ENCODE data around the gene RHO.
A peak's percentile ranks its signal among the peaks of the same experiment; 100 is the strongest.
"Not testable (repeated sequence)": the region's sequence is repeated elsewhere in the genome, so short reads cannot be mapped to it uniquely, and the experiment has no call there.

RHO gene

DNA sequence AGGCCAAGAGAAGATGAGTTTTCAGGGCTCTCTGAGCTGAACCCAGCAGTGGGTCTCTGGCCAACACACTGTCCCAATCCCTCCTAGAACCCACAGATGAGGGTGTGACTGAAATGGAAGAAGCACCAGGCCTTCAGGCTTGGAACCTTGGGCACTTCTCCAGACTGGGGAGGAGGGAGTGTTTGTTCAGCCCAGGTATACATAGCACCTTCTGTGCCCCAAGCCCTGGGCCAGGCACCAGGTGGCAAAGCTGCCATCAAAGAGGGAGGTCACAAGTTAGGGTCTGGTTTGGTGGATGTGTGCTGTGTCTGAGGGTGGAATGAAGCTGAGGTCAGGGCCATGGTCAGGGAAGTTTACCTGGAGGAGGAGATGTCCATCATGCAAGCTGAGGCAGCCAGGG is 15.8 kb upstream of the RHO start:
- no peaks in the 10 kb centered on the region for H3K36me3 Mint-ChIP-seq
- H3K9me3 Mint-ChIP-seq, result no peaks in the 10 kb centered on the region
- H3K27ac Mint-ChIP-seq, result peak overlapping the region; percentile 79
- DNase-seq (ENCODE audit: low spot score in 2 of 2) (no peak), ATAC-seq (no peak)
- no peak overlapping the region for H3K4me3 Mint-ChIP-seq
- H3K4me1 Mint-ChIP-seq, result peaks cover 11% of the 10 kb centered on the region

DNA sequence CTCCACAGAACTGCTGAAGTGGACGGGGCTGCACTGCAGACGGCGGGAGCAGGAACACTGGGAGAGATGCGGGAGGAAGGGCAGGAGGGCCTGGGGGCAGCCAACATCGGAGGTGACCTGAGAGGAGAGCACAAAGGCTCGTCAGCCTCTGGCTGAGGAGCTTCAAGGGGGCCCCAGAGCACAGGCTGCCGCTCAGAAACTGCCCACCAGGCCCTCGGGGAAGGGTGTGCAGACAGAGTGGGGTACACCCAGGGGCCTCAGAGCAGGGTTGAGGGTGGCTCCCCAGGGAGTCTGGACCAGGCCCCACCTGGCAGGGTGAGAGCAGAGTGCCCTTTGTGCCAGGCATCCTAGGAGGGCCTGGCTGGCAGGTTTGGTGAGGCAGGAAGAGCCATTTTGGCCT is 14.7 kb upstream of the RHO start:
- DNase-seq (ENCODE audit: low spot score in 2 of 2) (no peak), ATAC-seq (no peak)
- H3K36me3 Mint-ChIP-seq, result no peaks in the 10 kb centered on the region
- no peak overlapping the region for H3K27ac Mint-ChIP-seq
- H3K4me3 Mint-ChIP-seq, result no peak overlapping the region
- H3K4me1 Mint-ChIP-seq, result peaks cover 11% of the 10 kb centered on the region
- H3K9me3 Mint-ChIP-seq, result no peaks in the 10 kb centered on the region

DNA sequence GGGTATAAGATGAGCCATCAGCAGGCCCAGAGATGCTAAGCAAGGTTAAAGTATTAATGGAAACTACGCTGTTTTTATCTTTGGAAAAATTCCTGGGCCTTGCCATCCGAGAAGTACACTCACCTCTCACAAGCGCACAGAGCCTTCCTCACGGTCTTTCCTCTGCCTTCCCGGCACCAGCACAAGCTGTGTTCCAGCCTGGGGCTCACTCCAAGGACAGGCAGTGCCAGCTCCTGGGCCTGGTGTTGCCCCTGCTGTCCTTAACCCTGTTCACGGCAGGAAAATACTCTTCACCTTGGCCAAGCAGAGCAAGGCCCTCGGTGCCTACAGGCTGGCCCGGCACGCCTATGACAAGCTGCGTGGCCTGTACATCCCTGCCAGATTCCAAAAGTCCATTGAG is 14.3 kb upstream of the RHO start:
- no peaks in the 10 kb centered on the region for H3K36me3 Mint-ChIP-seq
- H3K4me1 Mint-ChIP-seq, result peaks cover 11% of the 10 kb centered on the region
- no peak for ATAC-seq
- H3K9me3 Mint-ChIP-seq, result no peaks in the 10 kb centered on the region
- no peak overlapping the region for H3K4me3 Mint-ChIP-seq
- no peak overlapping the region for H3K27ac Mint-ChIP-seq
- no peak for DNase-seq (ENCODE audit: low spot score in 2 of 2)

DNA sequence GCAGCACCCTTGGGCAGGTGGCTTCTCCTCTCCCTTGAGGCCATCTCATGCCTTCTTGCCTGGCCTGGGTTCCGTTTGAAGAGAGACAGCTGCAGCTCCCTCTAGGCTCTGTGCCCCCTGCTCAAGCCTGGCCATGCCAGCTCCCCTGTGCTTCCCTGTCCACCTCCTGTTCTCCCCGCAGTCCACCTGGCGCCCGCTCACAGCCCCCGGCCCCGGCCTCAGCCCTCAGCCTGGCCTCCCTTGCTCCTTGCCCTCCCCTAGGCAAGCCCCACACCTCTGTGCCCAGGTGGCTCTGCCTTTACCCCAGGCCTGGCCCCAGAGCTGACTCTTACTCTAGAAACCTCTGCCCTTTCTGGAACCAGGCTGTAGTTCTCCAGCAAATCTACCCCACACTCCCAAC is 13.9 kb upstream of the RHO start:
- DNase-seq (ENCODE audit: low spot score in 2 of 2) (no peak), ATAC-seq (no peak)
- no peak overlapping the region for H3K4me3 Mint-ChIP-seq
- H3K9me3 Mint-ChIP-seq, result no peaks in the 10 kb centered on the region
- peaks cover 11% of the 10 kb centered on the region for H3K4me1 Mint-ChIP-seq
- no peak overlapping the region for H3K27ac Mint-ChIP-seq
- no peaks in the 10 kb centered on the region for H3K36me3 Mint-ChIP-seq

DNA sequence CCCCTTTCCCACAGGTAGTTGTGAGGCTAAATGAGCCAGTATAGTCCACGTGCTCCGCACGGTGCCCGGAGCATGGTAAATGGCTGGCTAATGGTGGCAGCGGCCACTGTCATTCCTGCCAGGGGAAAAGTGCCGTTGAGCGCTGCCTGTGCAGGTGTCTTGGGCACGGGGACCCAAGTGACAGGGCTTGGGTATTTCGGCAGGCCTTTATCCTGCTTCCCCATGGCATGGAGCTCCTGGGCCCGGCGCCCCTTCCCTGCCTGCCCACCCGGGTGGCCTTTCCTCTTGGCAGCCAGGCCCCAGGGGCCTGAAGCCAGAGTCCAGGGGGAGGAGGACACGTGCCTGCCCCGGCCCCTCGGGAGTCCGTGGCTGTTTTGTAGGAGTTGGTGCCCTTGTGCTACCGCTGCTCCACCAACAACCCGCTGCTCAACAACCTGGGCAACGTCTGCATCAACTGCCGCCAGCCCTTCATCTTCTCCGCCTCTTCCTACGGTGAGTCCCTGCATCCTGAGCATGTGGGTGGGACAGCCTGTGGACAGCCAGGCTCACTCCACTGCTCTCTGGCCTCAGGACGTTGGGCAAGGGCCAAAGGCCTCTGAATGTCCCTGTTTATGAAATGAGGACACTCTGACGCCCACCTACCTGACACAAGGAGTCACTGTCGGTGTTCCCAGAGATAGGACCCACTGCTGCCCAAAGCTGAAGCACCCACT is 13.2 kb upstream of the RHO start:
- not testable (repeated sequence) for H3K4me3 Mint-ChIP-seq; H3K9me3 Mint-ChIP-seq; DNase-seq (ENCODE audit: low spot score in 2 of 2); H3K36me3 Mint-ChIP-seq; ATAC-seq; H3K27ac Mint-ChIP-seq
- H3K4me1 Mint-ChIP-seq, result peaks cover 16% of the 10 kb centered on the region

DNA sequence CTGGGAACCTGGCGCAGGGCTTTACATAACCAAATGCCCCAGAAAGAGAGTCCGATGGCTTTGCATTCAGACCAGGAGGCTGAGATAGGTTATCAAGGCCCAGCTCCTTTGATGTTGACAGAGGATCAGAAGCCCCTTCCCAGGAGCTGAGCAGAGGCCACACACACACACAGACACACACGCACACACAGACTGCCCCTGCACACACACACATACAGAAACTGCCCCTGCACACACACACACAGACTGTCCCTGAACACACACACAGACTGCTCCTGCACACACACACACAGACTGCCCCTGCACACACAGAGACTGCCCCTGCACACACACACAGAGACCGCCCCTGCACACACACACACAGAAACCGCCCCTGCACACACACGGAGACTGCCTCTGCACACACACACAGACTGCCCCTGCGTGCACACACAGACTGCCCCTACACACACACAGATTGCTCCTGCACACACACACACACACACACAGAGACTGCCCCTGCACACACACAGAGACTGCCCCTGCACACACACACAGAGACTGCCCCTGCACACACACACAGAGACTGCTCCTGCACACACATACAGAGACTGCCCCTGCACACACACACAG is 12.5 kb upstream of the RHO start:
- H3K36me3 Mint-ChIP-seq, ATAC-seq: not testable (repeated sequence)
- peak overlapping the region; percentile 60 for H3K27ac Mint-ChIP-seq

DNA sequence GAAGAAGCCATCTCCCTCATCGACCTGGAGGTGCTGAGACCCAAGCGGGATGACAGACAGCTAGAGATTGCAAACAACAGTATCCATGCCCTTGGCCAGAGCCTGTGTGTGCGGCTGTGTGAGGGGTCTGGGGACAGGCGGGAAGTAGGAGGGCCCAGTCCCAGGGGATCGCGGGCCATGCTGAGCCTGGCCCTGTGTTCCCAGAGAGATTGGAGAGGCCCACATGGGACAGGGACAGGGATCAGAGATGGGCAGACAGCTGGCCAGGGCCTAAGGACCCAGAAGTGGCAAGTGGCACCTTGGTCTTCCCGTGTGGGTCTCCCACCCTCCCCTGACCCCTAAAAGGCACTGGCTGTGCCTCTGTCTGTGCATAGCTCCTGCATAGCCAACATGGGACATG is 10.9 kb upstream of the RHO start:
- ATAC-seq, result no peak
- Mint-ChIP-seq H3K4me3 (no peak overlapping the region), H3K9me3 (no peaks in the 10 kb centered on the region)

More for the DNA sequence above, 12.5 kb upstream of the RHO start:
- not testable (repeated sequence) for H3K4me3 Mint-ChIP-seq; DNase-seq (ENCODE audit: low spot score in 2 of 2); H3K9me3 Mint-ChIP-seq; H3K4me1 Mint-ChIP-seq

DNA sequence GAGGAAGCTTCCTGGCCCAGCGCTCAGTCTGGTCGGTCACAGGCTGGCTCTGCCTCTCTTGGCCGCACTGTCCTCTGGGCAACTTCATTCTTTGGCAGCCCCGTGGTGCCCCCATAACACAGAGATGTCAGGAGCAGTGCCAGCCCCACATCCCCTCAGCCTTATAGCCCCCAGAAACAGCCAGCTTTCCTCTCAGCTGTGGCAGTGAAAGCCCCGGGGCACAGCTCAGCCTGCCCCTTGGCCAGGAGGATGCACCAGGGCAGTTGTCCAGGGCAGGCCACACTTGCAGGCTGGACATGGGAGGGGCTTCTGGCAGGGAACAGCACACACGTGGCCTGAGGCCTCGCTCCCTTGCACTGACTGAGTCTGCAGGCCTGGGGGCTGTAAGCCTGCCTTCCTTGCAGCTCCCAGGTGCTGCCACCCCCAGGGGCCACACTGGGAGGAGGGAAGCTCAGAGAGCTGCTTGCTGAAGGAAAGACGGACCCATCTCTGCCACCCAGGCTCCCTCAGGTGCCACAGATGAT is 10.3 kb upstream of the RHO start:
- H3K4me1 Mint-ChIP-seq, result peaks cover 7% of the 10 kb centered on the region
- H3K4me3 Mint-ChIP-seq, result no peak overlapping the region
- ATAC-seq (no peak), DNase-seq (ENCODE audit: low spot score in 2 of 2) (no peak)
- no peaks in the 10 kb centered on the region for H3K9me3 Mint-ChIP-seq
- no peaks in the 10 kb centered on the region for H3K36me3 Mint-ChIP-seq
- no peak overlapping the region for H3K27ac Mint-ChIP-seq

More for the DNA sequence above, 10.9 kb upstream of the RHO start:
- H3K4me1 Mint-ChIP-seq, result peaks cover 7% of the 10 kb centered on the region
- DNase-seq (ENCODE audit: low spot score in 2 of 2), result no peak
- no peak overlapping the region for H3K27ac Mint-ChIP-seq
- no peaks in the 10 kb centered on the region for H3K36me3 Mint-ChIP-seq

DNA sequence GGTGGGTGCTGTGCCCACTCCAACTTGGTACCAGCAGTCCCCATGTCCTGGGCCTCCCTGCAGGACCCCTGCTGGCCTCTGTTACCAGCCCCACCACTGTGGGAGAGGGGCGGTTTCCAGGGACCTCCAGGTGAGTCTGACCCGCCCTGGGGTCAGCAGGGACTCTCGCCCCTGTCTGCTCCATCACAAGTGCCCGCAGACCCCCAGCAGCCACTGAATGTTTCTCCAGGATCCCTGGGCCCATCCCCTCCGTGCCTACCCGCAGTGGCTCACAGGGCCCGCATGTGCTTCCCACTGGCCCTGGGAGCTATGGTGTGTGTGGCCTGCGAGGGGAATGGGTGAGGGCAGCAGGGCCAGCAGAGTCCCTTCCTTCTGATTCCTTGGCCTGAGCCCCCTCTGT is 9.9 kb upstream of the RHO start:
- H3K4me3 Mint-ChIP-seq, result no peak overlapping the region
- H3K36me3 Mint-ChIP-seq, result no peaks in the 10 kb centered on the region
- no peaks in the 10 kb centered on the region for H3K9me3 Mint-ChIP-seq
- peaks cover 7% of the 10 kb centered on the region for H3K4me1 Mint-ChIP-seq
- DNase-seq (ENCODE audit: low spot score in 2 of 2), result no peak
- H3K27ac Mint-ChIP-seq, result no peak overlapping the region
- no peak for ATAC-seq

DNA sequence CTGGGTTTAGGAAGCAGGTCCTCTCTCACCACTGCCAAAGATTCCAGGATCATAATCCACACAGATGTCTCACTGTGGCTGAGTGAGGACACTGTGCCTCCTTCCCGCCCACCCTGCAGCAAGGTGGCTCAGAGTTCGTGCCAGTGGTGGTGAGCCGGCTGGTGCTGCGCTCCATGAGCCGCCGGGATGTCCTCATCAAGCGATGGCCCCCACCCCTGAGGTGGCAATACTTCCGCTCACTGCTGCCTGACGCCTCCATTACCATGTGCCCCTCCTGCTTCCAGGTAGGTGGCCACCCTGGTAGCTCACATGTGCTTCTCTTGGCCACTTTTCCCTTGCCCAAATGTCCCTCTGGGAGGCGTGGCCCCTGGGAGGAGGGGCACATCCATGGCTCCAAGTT is 9.0 kb upstream of the RHO start:
- Mint-ChIP-seq H3K27ac (no peak overlapping the region), H3K36me3 (no peaks in the 10 kb centered on the region), H3K4me1 (peaks cover 7% of the 10 kb centered on the region)

DNA sequence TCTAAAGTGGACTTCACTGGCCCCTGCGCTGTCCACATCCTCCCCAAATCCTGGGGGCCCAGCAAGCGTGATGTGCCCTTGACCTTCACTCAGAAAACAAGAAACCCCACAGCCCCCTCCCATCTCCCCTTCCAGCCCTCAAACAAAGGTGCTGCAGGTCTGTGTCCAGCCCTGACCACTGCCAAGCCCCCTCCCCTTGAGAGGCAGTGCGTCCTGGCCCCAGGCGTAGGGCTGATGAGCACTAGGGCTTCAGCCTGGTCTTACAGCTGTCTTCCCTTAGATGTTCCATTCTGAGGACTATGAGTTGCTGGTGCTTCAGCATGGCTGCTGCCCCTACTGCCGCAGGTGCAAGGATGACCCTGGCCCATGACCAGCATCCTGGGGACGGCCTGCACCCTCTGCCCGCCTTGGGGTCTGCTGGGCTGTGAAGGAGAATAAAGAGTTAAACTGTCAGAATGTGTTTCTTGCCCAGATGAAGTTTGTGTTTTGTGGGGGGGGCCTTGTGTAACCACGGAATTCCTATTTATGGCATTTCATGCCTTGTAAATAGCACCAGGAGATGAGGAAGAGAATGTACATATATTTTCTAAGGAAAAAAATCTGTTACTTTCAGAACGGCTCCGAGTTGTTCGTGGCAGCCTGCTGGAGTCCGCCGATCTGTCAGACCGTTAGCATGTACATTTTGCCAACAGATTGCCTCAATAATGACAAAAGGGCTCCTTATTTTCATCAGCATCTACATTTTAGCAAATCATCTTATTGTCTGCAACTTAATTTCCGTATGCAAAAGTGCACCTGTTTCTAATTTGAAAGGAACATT is 8.3 kb upstream of the RHO start:
- no peak for ATAC-seq
- H3K4me3 Mint-ChIP-seq, result no peak overlapping the region
- no peak for DNase-seq (ENCODE audit: low spot score in 2 of 2)
- H3K9me3 Mint-ChIP-seq, result no peaks in the 10 kb centered on the region
- no peak overlapping the region for H3K27ac Mint-ChIP-seq
- H3K36me3 Mint-ChIP-seq, result no peaks in the 10 kb centered on the region
- peaks cover 10% of the 10 kb centered on the region for H3K4me1 Mint-ChIP-seq

More for the DNA sequence above, 9.0 kb upstream of the RHO start:
- no peak for DNase-seq (ENCODE audit: low spot score in 2 of 2)
- Mint-ChIP-seq H3K9me3 (no peaks in the 10 kb centered on the region), H3K4me3 (no peak overlapping the region)
- no peak for ATAC-seq

DNA sequence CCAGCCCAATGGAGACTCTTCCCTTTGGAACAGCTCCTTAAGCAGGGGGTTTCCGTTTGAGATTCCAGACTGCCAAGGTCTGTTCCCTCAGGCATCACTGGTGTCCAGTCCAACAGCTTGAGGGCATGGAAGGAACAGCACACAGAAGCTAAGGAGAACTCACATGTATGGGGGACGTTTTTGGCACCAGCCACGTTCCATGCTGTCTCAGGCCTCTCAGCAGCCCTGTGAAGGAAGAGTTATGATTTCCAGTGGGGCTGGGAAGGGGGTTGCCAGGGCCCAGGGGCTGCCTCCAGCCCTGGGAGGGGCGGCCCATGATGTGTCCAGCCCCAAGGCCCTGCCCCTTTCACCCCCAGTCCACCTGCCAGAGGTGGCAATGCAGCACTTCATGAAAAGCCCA is 7.5 kb upstream of the RHO start:
- ATAC-seq (no peak), DNase-seq (ENCODE audit: low spot score in 2 of 2) (no peak)
- no peaks in the 10 kb centered on the region for H3K9me3 Mint-ChIP-seq
- peaks cover 13% of the 10 kb centered on the region for H3K4me1 Mint-ChIP-seq
- H3K4me3 Mint-ChIP-seq, result no peak overlapping the region
- H3K27ac Mint-ChIP-seq, result no peak overlapping the region
- no peaks in the 10 kb centered on the region for H3K36me3 Mint-ChIP-seq

DNA sequence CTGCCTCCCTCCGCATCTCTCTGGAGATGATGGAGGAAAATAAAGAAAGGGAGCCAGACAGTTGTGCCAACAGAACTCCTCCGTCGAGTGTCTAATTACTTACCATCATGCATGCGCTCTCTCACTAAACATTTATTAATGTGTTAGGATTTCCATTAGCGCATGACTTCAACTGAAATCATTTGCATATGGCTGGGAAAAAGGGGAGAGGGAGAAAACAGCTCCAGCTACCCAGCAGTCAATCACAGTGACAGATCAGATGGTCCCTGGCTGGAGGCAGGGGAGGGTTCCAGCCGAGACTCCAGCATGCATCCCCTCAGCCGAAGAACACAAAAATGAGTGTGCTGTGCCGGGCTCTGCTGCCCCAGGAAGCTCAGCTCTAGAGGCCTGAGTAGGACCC is 6.8 kb upstream of the RHO start:
- ATAC-seq, result no peak
- Mint-ChIP-seq H3K36me3 (no peaks in the 10 kb centered on the region), H3K4me1 (peaks cover 13% of the 10 kb centered on the region), H3K4me3 (no peak overlapping the region), H3K27ac (no peak overlapping the region), H3K9me3 (no peaks in the 10 kb centered on the region)
- no peak for DNase-seq (ENCODE audit: low spot score in 2 of 2)

DNA sequence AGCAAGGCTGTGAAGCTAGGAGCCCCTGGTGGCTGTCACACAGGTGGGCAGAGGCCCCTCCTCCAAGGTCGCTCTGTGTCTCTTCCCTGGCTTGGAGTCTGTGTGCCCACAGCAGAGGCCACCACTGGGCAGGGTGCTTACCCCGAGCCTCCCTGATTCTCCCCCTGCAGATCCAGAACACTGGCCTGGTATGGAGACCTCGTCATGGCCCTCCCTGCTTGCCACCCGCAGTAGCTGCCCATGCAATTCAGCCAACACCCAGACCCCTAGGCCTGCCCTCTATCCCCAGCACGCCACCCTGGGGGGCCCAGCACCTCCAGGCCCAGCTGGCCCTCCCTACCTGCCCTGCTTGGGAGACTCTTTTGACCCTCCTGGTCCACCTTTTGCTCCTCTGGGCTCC is 5.5 kb upstream of the RHO start:
- Mint-ChIP-seq H3K36me3 (no peaks in the 10 kb centered on the region), H3K9me3 (no peaks in the 10 kb centered on the region), H3K4me1 (peaks cover 17% of the 10 kb centered on the region), H3K27ac (no peak overlapping the region), H3K4me3 (no peak overlapping the region)
- no peak for ATAC-seq
- DNase-seq (ENCODE audit: low spot score in 2 of 2), result no peak

DNA sequence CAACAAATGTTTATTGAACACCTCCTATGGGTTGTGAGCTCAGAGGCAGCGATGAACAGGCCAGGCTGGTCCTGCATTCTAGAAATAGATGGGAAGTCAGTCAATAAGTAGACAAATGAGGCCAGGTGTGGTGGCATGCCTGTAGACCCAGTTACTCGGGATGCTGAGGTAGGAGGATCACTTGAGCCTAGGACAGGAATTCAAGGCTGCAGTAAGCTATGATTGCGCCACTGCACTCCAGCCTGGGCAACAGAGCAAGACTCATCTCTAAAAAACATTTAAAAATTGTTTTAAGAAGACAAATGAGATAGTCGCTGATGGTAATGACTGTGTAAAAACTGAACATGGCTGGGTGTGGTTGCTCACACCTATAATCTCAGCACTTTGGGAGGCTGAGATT is 4.4 kb upstream of the RHO start:
- H3K27ac Mint-ChIP-seq, result no peak overlapping the region
- H3K36me3 Mint-ChIP-seq, result no peaks in the 10 kb centered on the region
- H3K4me3 Mint-ChIP-seq, result no peak overlapping the region
- DNase-seq (ENCODE audit: low spot score in 2 of 2) (no peak), ATAC-seq (no peak)
- no peaks in the 10 kb centered on the region for H3K9me3 Mint-ChIP-seq
- H3K4me1 Mint-ChIP-seq, result peaks cover 18% of the 10 kb centered on the region

All from stimulated activated effector memory CD8-positive, alpha-beta T cell treated with anti-CD3 and anti-CD28 coated beads, Interleukin-12 subunit alpha, Interleukin-12 subunit beta, amount 100 ng/mL, for 72 hours (primary cell).